ENCODE results near the gene G6PC1.
"Not testable (repeated sequence)": the region's sequence is repeated elsewhere in the genome, so short reads cannot be mapped to it uniquely, and the experiment has no call there.

The G6PC1 gene

DNA sequence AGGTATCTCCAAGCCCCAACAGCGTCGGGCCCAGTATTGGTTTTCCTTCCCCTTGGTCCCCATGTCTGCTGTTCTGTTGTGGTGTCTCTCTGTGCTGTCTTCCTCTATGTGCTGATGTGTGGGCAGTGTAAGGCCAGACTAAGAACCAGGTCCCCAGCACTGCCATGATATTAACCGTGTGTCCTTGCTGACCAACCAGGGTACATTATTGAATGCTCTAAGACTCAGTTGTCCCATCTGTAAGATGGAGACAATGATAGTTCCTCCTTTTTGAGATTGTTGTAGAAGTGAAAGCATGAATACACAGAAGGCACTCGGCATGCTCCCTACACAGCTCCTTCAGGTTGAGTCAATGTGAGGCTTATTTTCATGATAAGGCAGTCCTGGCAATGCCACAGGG is 29.0 kb upstream of the G6PC1 start:
- Histone ChIP-seq H3K36me3 (ENCODE audit: control insufficient read depth in 1 of 2, insufficient read depth in 2 of 2, low read length in 2 of 2) (no peaks in the 10 kb centered on the region), H2AK5ac (ENCODE audit: low read length) (no peak overlapping the region), H3K14ac (ENCODE audit: low read length) (no peak overlapping the region), H4K8ac (ENCODE audit: low read depth, low read length) (no peak overlapping the region), H3K18ac (ENCODE audit: low read length) (no peak overlapping the region), H3K4me1 (ENCODE audit: control insufficient read depth in 1 of 2, insufficient read depth in 2 of 2, low read length in 2 of 2) (no peaks in the 10 kb centered on the region), H3K4me3 (ENCODE audit: low read depth, low read length) (no peak overlapping the region), H3K79me1 (ENCODE audit: low read length) (no peaks in the 10 kb centered on the region), H3K4ac (ENCODE audit: low read depth, low read length) (no peak overlapping the region), H4K91ac (ENCODE audit: low read depth, low read length) (no peak overlapping the region), H3K79me2 (ENCODE audit: control insufficient read depth, insufficient read depth, low read length, poor library complexity) (no peaks in the 10 kb centered on the region), H2BK5ac (ENCODE audit: low read depth, low read length, poor library complexity) (no peak overlapping the region), H4K12ac (ENCODE audit: low read depth, low read length) (no peak overlapping the region), H3K23ac (ENCODE audit: low read length) (no peak overlapping the region), H2AFZ (ENCODE audit: insufficient read depth, low read length, poor library complexity) (no peak overlapping the region), H2BK120ac (ENCODE audit: insufficient read depth, low read length, poor library complexity) (no peak overlapping the region), H3K4me2 (ENCODE audit: low read length) (no peak overlapping the region), H3K9ac (ENCODE audit: low read length) (no peak overlapping the region), H3K9me3 (ENCODE audit: insufficient read depth, low read depth, low read length) (peaks cover 4% of the 10 kb centered on the region), H2BK12ac (ENCODE audit: low read length) (no peak overlapping the region), H3K27ac (ENCODE audit: low read depth, low read length) (no peak overlapping the region), H3K27me3 (ENCODE audit: insufficient read depth, low read length) (no peaks in the 10 kb centered on the region)
- no CpG with 5 or more reads among the region's 4 CpGs for WGBS (ENCODE audit: extremely low coverage, insufficient coverage, insufficient read length)
- no peak for DNase-seq

DNA sequence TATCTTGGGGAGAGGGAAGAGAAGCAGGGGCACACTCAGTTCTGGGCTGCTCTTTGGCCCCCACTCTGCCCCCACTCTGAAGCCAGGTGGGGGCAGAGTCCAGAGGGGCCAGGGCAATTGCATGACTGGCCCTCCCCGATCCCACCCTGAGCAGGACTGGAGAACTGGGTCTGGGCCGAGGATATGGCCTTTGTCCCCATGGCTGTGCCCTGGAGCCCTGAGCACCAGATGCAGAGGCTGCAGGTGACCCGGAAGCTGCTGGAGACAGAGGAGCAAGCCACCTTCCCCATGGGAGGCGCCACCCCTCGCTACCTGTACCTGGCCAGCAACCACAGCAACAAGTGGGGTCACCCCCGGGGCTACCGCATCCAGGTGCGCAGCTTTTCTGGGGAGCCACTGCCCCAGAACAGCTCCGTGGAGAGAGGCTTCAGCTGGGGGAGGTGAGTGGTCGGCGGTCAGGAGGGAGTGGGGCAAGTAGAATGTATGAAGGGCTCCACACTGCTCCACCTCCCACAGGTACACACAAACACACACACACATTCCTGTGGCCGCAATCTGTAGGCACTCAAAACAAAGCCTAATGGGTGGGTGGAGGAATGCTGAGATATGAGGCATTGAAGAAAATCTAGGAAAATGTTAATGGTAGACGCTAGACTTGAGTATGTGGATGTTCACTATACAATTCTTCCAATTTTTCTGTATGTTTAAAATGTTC is 28.2 kb upstream of the G6PC1 start:
- H4K12ac ChIP-seq (ENCODE audit: low read depth, low read length), result no peak overlapping the region
- no peak overlapping the region for H2BK120ac ChIP-seq (ENCODE audit: insufficient read depth, low read length, poor library complexity)
- no peak overlapping the region for H3K4me3 ChIP-seq (ENCODE audit: low read depth, low read length)
- peak; percentile 35 to 52 for DNase-seq
- WGBS (ENCODE audit: extremely low coverage, insufficient coverage, insufficient read length), result no CpG with 5 or more reads among the region's 13 CpGs
- H4K8ac ChIP-seq (ENCODE audit: low read depth, low read length), result no peak overlapping the region
- no peak overlapping the region for H2BK12ac ChIP-seq (ENCODE audit: low read length)
- no peak overlapping the region for H3K4me2 ChIP-seq (ENCODE audit: low read length)
- H4K91ac ChIP-seq (ENCODE audit: low read depth, low read length), result no peak overlapping the region
- H3K27me3 ChIP-seq (ENCODE audit: insufficient read depth, low read length), result no peaks in the 10 kb centered on the region
- no peak overlapping the region for H3K23ac ChIP-seq (ENCODE audit: low read length)
- H3K4me1 ChIP-seq (ENCODE audit: control insufficient read depth in 1 of 2, insufficient read depth in 2 of 2, low read length in 2 of 2), result no peaks in the 10 kb centered on the region
- no peak overlapping the region for H3K4ac ChIP-seq (ENCODE audit: low read depth, low read length)
- H3K14ac ChIP-seq (ENCODE audit: low read length), result no peak overlapping the region
- H2AK5ac ChIP-seq (ENCODE audit: low read length), result no peak overlapping the region
- no peaks in the 10 kb centered on the region for H3K79me1 ChIP-seq (ENCODE audit: low read length)
- H3K79me2 ChIP-seq (ENCODE audit: control insufficient read depth, insufficient read depth, low read length, poor library complexity), result no peaks in the 10 kb centered on the region
- H3K36me3 ChIP-seq (ENCODE audit: control insufficient read depth in 1 of 2, insufficient read depth in 2 of 2, low read length in 2 of 2), result no peaks in the 10 kb centered on the region
- no peak overlapping the region for H2BK5ac ChIP-seq (ENCODE audit: low read depth, low read length, poor library complexity)
- no peak overlapping the region for H3K27ac ChIP-seq (ENCODE audit: low read depth, low read length)
- H2AFZ ChIP-seq (ENCODE audit: insufficient read depth, low read length, poor library complexity), result no peak overlapping the region
- H3K9me3 ChIP-seq (ENCODE audit: insufficient read depth, low read depth, low read length), result peaks cover 4% of the 10 kb centered on the region
- H3K18ac ChIP-seq (ENCODE audit: low read length), result no peak overlapping the region
- H3K9ac ChIP-seq (ENCODE audit: low read length), result no peak overlapping the region

DNA sequence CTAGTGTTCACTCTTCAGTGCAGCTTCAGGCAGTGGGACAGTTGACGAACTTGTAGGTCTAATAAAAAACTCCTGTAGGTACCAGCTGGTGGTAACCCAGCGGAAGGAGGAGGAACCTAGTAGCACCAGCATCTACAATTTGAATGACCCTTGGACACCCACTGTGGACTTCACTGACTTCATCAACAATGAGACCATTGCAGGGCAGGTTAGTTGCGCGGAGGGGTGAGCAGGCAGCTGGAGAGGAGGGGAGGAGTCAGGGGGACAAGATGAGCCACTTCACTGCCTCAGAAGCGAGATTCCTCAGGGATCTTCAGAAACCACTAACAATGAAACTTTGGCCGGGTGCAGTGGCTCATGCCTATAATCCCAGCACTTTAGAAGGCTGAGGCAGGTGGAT is 27.3 kb upstream of the G6PC1 start:
- no peak overlapping the region for H2AFZ ChIP-seq (ENCODE audit: insufficient read depth, low read length, poor library complexity)
- H3K14ac ChIP-seq (ENCODE audit: low read length), result no peak overlapping the region
- no CpG with 5 or more reads among the region's 6 CpGs for WGBS (ENCODE audit: extremely low coverage, insufficient coverage, insufficient read length)
- H3K4me3 ChIP-seq (ENCODE audit: low read depth, low read length), result no peak overlapping the region
- no peak overlapping the region for H3K9ac ChIP-seq (ENCODE audit: low read length)
- peaks cover 4% of the 10 kb centered on the region for H3K9me3 ChIP-seq (ENCODE audit: insufficient read depth, low read depth, low read length)
- no peak overlapping the region for H3K27ac ChIP-seq (ENCODE audit: low read depth, low read length)
- no peak overlapping the region for H2BK120ac ChIP-seq (ENCODE audit: insufficient read depth, low read length, poor library complexity)
- H2BK5ac ChIP-seq (ENCODE audit: low read depth, low read length, poor library complexity), result no peak overlapping the region
- H3K79me2 ChIP-seq (ENCODE audit: control insufficient read depth, insufficient read depth, low read length, poor library complexity), result no peaks in the 10 kb centered on the region
- H3K4me2 ChIP-seq (ENCODE audit: low read length), result no peak overlapping the region
- no peaks in the 10 kb centered on the region for H3K36me3 ChIP-seq (ENCODE audit: control insufficient read depth in 1 of 2, insufficient read depth in 2 of 2, low read length in 2 of 2)
- no peak for DNase-seq
- no peak overlapping the region for H3K23ac ChIP-seq (ENCODE audit: low read length)
- peaks cover 0 to 3% of the 10 kb centered on the region in 2 experiments for H3K4me1 ChIP-seq (ENCODE audit: control insufficient read depth in 1 of 2, insufficient read depth in 2 of 2, low read length in 2 of 2)
- no peak overlapping the region for H2AK5ac ChIP-seq (ENCODE audit: low read length)
- H4K8ac ChIP-seq (ENCODE audit: low read depth, low read length), result no peak overlapping the region
- peaks cover 2% of the 10 kb centered on the region for H3K27me3 ChIP-seq (ENCODE audit: insufficient read depth, low read length)
- no peak overlapping the region for H4K91ac ChIP-seq (ENCODE audit: low read depth, low read length)
- no peaks in the 10 kb centered on the region for H3K79me1 ChIP-seq (ENCODE audit: low read length)
- no peak overlapping the region for H3K4ac ChIP-seq (ENCODE audit: low read depth, low read length)
- no peak overlapping the region for H3K18ac ChIP-seq (ENCODE audit: low read length)
- H4K12ac ChIP-seq (ENCODE audit: low read depth, low read length), result no peak overlapping the region
- H2BK12ac ChIP-seq (ENCODE audit: low read length), result no peak overlapping the region

DNA sequence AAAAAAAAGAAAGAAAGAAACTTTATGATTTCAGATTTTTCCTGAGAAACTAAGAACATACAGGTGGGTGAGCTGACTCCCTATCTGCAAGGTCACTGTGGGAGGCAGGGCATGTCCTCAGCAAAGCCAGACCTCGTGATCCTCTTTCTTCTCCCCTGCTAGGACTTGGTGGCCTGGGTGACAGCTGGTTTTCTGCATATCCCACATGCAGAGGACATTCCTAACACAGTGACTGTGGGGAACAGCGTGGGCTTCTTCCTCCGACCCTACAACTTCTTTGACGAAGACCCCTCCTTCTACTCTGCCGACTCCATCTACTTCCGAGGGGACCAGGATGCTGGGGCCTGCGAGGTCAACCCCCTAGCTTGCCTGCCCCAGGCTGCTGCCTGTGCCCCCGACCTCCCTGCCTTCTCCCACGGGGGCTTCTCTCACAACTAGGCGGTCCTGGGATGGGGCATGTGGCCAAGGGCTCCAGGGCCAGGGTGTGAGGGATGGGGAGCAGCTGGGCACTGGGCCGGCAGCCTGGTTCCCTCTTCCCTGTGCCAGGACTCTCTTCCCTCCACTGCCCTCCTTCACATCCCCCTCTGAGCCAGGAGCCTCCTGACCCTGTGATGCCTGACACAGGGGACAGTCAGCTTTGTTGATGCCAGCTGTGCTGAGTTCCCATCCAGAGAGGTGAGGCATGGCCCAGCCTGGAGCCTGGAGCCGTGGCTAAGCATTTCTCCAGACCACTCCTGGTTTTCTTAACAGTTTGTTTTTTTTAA is 26.5 kb upstream of the G6PC1 start:
- not testable (repeated sequence) for H2BK5ac ChIP-seq (ENCODE audit: low read depth, low read length, poor library complexity); H3K4me3 ChIP-seq (ENCODE audit: low read depth, low read length); H2AFZ ChIP-seq (ENCODE audit: insufficient read depth, low read length, poor library complexity); H3K79me1 ChIP-seq (ENCODE audit: low read length); H3K4me2 ChIP-seq (ENCODE audit: low read length); H3K14ac ChIP-seq (ENCODE audit: low read length); H4K12ac ChIP-seq (ENCODE audit: low read depth, low read length); H3K27me3 ChIP-seq (ENCODE audit: insufficient read depth, low read length); H3K27ac ChIP-seq (ENCODE audit: low read depth, low read length); H3K9ac ChIP-seq (ENCODE audit: low read length); H2BK120ac ChIP-seq (ENCODE audit: insufficient read depth, low read length, poor library complexity); H2BK12ac ChIP-seq (ENCODE audit: low read length); H3K9me3 ChIP-seq (ENCODE audit: insufficient read depth, low read depth, low read length); H3K4ac ChIP-seq (ENCODE audit: low read depth, low read length); H4K91ac ChIP-seq (ENCODE audit: low read depth, low read length); H3K36me3 ChIP-seq (ENCODE audit: control insufficient read depth in 1 of 2, insufficient read depth in 2 of 2, low read length in 2 of 2); H3K18ac ChIP-seq (ENCODE audit: low read length); H4K8ac ChIP-seq (ENCODE audit: low read depth, low read length); H3K79me2 ChIP-seq (ENCODE audit: control insufficient read depth, insufficient read depth, low read length, poor library complexity); H3K23ac ChIP-seq (ENCODE audit: low read length); H3K4me1 ChIP-seq (ENCODE audit: control insufficient read depth in 1 of 2, insufficient read depth in 2 of 2, low read length in 2 of 2); DNase-seq; H2AK5ac ChIP-seq (ENCODE audit: low read length)
- WGBS (ENCODE audit: extremely low coverage, insufficient coverage, insufficient read length), result no CpG with 5 or more reads among the region's 12 CpGs

Measured in trophoblast cell (in vitro differentiated cells and primary cell).